ENCODE measurements around the gene CPM.

GRCh38 chr12:68958322-68958721 lies 25.4 kb upstream of the CPM start:
- TF ChIP-seq CTCF (conservative IDR thresholded peaks at IDR 0.05) (no peak), ZFX (IDR thresholded peaks at IDR 0.05) (no peak)
